Measurements from ENCODE around the gene ITPKA.

- TF ChIP-seq CTCF (IDR thresholded peaks at IDR 0.05; ENCODE audit: poor library complexity, severe bottlenecking) (no peak), SMC3 (conservative IDR thresholded peaks at IDR 0.05; ENCODE audit: poor library complexity) (no peak), POLR2AphosphoS5 (IDR thresholded peaks at IDR 0.05) (no peak)
These were observed at the start of gene ITPKA for GRCh38 chr15:41493205-41493901.

Data from neural cell (in vitro differentiated cells).